Astrocyte (in vitro differentiated cells and primary cell): Measurements from ENCODE around the gene VPS37C. TPM values are rescaled to one million over a fixed set of nuclear protein-coding genes. Genes with fewer than 3 reads are reported as not detected.

Source experiments
- DNase-seq: peaks from one replicate; pipeline ENCODE4 v3.0.0-alpha.2; 2010; ENCODE audit warnings: low read depth
- FAIRE-seq: peaks from 2 replicates; lab custom pipeline; 2011; peaks lifted over from hg19 to GRCh38; lab: Jason Lieb, UNC
- H2AFZ ChIP-seq: 2 replicates; pipeline ENCODE4 v1.6.0; 2012; ENCODE audit warnings: low read depth, low read length, inconsistent platforms
- H3K27ac ChIP-seq: 2 replicates; pipeline ENCODE4 v1.5.1; 2011; ENCODE audit warnings: low read depth, low read length, inconsistent platforms
- H3K27me3 ChIP-seq: 2 replicates; pipeline ENCODE4 v1.6.0; 2011; ENCODE audit warnings: low read length, inconsistent platforms; ENCODE audit not compliant: insufficient read depth
- H3K36me3 ChIP-seq: 2 replicates; pipeline ENCODE4 v1.5.1; 2011; ENCODE audit warnings: low read length, inconsistent platforms; ENCODE audit not compliant: insufficient read depth
- H3K4me1 ChIP-seq: 2 replicates; pipeline ENCODE4 v1.5.1; 2011; ENCODE audit warnings: low read length, inconsistent platforms; ENCODE audit not compliant: insufficient read depth
- H3K4me2 ChIP-seq: 2 replicates; pipeline ENCODE4 v1.6.0; 2012; ENCODE audit warnings: low read length, inconsistent platforms
- H3K4me3 ChIP-seq: 2 replicates; pipeline ENCODE4 v1.5.1; 2011; ENCODE audit warnings: low read depth, mild to moderate bottlenecking, low read length, inconsistent platforms; ENCODE audit not compliant: insufficient read depth
- H3K79me2 ChIP-seq: 2 replicates; pipeline ENCODE4 v1.6.0; 2012; ENCODE audit warnings: mild to moderate bottlenecking, low read length, inconsistent platforms; ENCODE audit not compliant: insufficient read depth
- H3K9ac ChIP-seq: 2 replicates; pipeline ENCODE4 v1.6.0; 2012; ENCODE audit warnings: mild to moderate bottlenecking, low read length, inconsistent platforms
- H3K9me3 ChIP-seq: 2 replicates; pipeline ENCODE4 v1.5.1; 2012; ENCODE audit warnings: low read depth, mild to moderate bottlenecking, low read length, inconsistent platforms; ENCODE audit not compliant: insufficient read depth
- H4K20me1 ChIP-seq: 2 replicates; pipeline ENCODE4 v1.6.0; 2012; ENCODE audit warnings: low read length, inconsistent platforms; ENCODE audit not compliant: insufficient read depth
- H3K27ac Mint-ChIP-seq: one replicate; pipeline ENCODE4 v1.8.0; 2021; ENCODE audit warnings: mild to moderate bottlenecking, mixed read lengths; ENCODE audit not compliant: unreplicated experiment
- H3K27me3 Mint-ChIP-seq: one replicate; pipeline ENCODE4 v1.8.0; 2021; ENCODE audit warnings: low read depth, mixed read lengths; ENCODE audit not compliant: unreplicated experiment
- H3K36me3 Mint-ChIP-seq: one replicate; pipeline ENCODE4 v1.8.0; 2021; ENCODE audit warnings: low read depth, mixed read lengths; ENCODE audit not compliant: unreplicated experiment
- H3K4me1 Mint-ChIP-seq: one replicate; pipeline ENCODE4 v1.8.0; 2021; ENCODE audit warnings: low read depth, mixed read lengths; ENCODE audit not compliant: unreplicated experiment
- H3K4me3 Mint-ChIP-seq: one replicate; pipeline ENCODE4 v1.8.0; 2021; ENCODE audit warnings: mild to moderate bottlenecking, moderate library complexity, mixed read lengths; ENCODE audit not compliant: unreplicated experiment
- H3K9me3 Mint-ChIP-seq: one replicate; pipeline ENCODE4 v1.8.0; 2021; ENCODE audit warnings: mild to moderate bottlenecking, mixed read lengths; ENCODE audit not compliant: unreplicated experiment
- CTCF ChIP-seq: IDR thresholded peaks from 2 replicates; pipeline ENCODE4 v1.5.1; 2011; ENCODE audit warnings: low read depth, mild to moderate bottlenecking, inconsistent platforms, low read length, moderate library complexity; ENCODE audit not compliant: insufficient read depth
- EZH2 ChIP-seq: IDR thresholded peaks from 2 replicates; pipeline ENCODE4 v1.6.1; 2012; ENCODE audit warnings: mild to moderate bottlenecking, low read length, inconsistent platforms; ENCODE audit not compliant: insufficient read depth
- total RNA-seq: library from RNA; stranded (reverse); gene quantifications from 2 replicates; pipeline ENCODE4 v1.2.1, GENCODE V29; 2021

VPS37C gene
- total RNA-seq, 1 donor from 2014 or later = 18.1 TPM

GRCh38 chr11:61109671-61110070, 51.6 kb downstream of the VPS37C start:
- Histone ChIP-seq H3K36me3 (no peaks in the 10 kb centered on the region), H2AFZ (no peak overlapping the region), H3K9me3 (no peaks in the 10 kb centered on the region), H3K79me2 (no peaks in the 10 kb centered on the region), H3K4me1 (no peaks in the 10 kb centered on the region), H3K9ac (no peak overlapping the region), H3K27ac (no peak overlapping the region), H3K27me3 (no peaks in the 10 kb centered on the region), H4K20me1 (no peaks in the 10 kb centered on the region), H3K4me3 (no peak overlapping the region), H3K4me2 (no peak overlapping the region)
- no peak overlapping the region for H3K4me3 Mint-ChIP-seq
- peaks cover 45% of the 10 kb centered on the region for H3K27me3 Mint-ChIP-seq
- FAIRE-seq = no peak
- peaks cover 3% of the 10 kb centered on the region for H3K36me3 Mint-ChIP-seq
- TF ChIP-seq CTCF = no peak
- TF ChIP-seq EZH2 = no peak
- H3K9me3 Mint-ChIP-seq = no peaks in the 10 kb centered on the region
- H3K4me1 Mint-ChIP-seq = no peaks in the 10 kb centered on the region
- H3K27ac Mint-ChIP-seq = no peak overlapping the region
- no peak for DNase-seq

GRCh38 chr11:61108847-61109585, 52.2 kb downstream of the VPS37C start:
- Histone ChIP-seq H3K4me1 (no peaks in the 10 kb centered on the region), H3K36me3 (no peaks in the 10 kb centered on the region), H3K27ac (no peak overlapping the region), H2AFZ (no peak overlapping the region), H3K4me2 (no peak overlapping the region), H3K4me3 (no peak overlapping the region), H3K79me2 (no peaks in the 10 kb centered on the region), H4K20me1 (no peaks in the 10 kb centered on the region), H3K9ac (no peak overlapping the region), H3K27me3 (no peaks in the 10 kb centered on the region), H3K9me3 (no peaks in the 10 kb centered on the region)
- TF ChIP-seq EZH2 (no peak), CTCF (no peak)
- no peak for FAIRE-seq
- Mint-ChIP-seq H3K4me3 (no peak overlapping the region), H3K4me1 (no peaks in the 10 kb centered on the region), H3K27ac (no peak overlapping the region), H3K27me3 (peaks cover 45% of the 10 kb centered on the region), H3K9me3 (no peaks in the 10 kb centered on the region), H3K36me3 (peaks cover 3% of the 10 kb centered on the region)
- DNase-seq = no peak

- Histone ChIP-seq H2AFZ (no peak overlapping the region), H3K27ac (no peak overlapping the region), H3K79me2 (no peaks in the 10 kb centered on the region), H4K20me1 (no peaks in the 10 kb centered on the region), H3K9me3 (no peaks in the 10 kb centered on the region), H3K9ac (no peak overlapping the region), H3K4me3 (no peak overlapping the region), H3K4me1 (no peaks in the 10 kb centered on the region), H3K36me3 (no peaks in the 10 kb centered on the region), H3K4me2 (no peak overlapping the region), H3K27me3 (no peaks in the 10 kb centered on the region)
- no peaks in the 10 kb centered on the region for H3K9me3 Mint-ChIP-seq
- H3K36me3 Mint-ChIP-seq = peaks cover 3% of the 10 kb centered on the region
- DNase-seq (no peak), FAIRE-seq (no peak)
- no peak overlapping the region for H3K4me3 Mint-ChIP-seq
- no peak overlapping the region for H3K27ac Mint-ChIP-seq
- TF ChIP-seq CTCF (no peak), EZH2 (no peak)
- H3K4me1 Mint-ChIP-seq = no peaks in the 10 kb centered on the region
- peaks cover 40% of the 10 kb centered on the region for H3K27me3 Mint-ChIP-seq
These were observed 53.3 kb downstream of the VPS37C start for GRCh38 chr11:61107888-61108287.
